ENCODE results near the gene ELMO1.

Gene ELMO1

GRCh38 chr7:37365405-37365804 lies 83.3 kb downstream of the ELMO1 start:
- DNase-seq, result no peak

GRCh38 chr7:37364856-37365255 lies 83.8 kb downstream of the ELMO1 start:
- no peak for DNase-seq

- no peak for DNase-seq
These were observed 84.8 kb downstream of the ELMO1 start for GRCh38 chr7:37363536-37364491.

- DNase-seq, result no peak
These were observed 85.9 kb downstream of the ELMO1 start for GRCh38 chr7:37362802-37363201.

GRCh38 chr7:37360484-37360883 lies 88.2 kb downstream of the ELMO1 start:
- no peak for DNase-seq

- DNase-seq, result peak in 1 of 2 donors; percentile 40
These were observed 88.8 kb downstream of the ELMO1 start for GRCh38 chr7:37359662-37360444.

- DNase-seq, result no peak
These were observed 89.5 kb downstream of the ELMO1 start for GRCh38 chr7:37359180-37359579.

GRCh38 chr7:37357637-37357996 lies 91.0 kb downstream of the ELMO1 start:
- no peak for DNase-seq

GRCh38 chr7:37356911-37357636 lies 91.6 kb downstream of the ELMO1 start:
- no peak for DNase-seq

GRCh38 chr7:37354656-37355131 lies 94.0 kb downstream of the ELMO1 start:
- DNase-seq, result peak; percentile 66

- DNase-seq, result no peak
These were observed 94.6 kb downstream of the ELMO1 start for GRCh38 chr7:37353949-37354655.

GRCh38 chr7:37352974-37353948 lies 95.4 kb downstream of the ELMO1 start:
- DNase-seq, result peak; percentile 78 to 79

- DNase-seq, result no peak
These were observed 96.3 kb downstream of the ELMO1 start for GRCh38 chr7:37352251-37352880.

GRCh38 chr7:37351716-37352115 lies 96.9 kb downstream of the ELMO1 start:
- no peak for DNase-seq

GRCh38 chr7:37349979-37350590 lies 98.6 kb downstream of the ELMO1 start:
- no peak for DNase-seq

- no peak for DNase-seq
These were observed 99.7 kb downstream of the ELMO1 start for GRCh38 chr7:37348982-37349381.

GRCh38 chr7:37346761-37347160 lies 101.9 kb downstream of the ELMO1 start:
- DNase-seq, result no peak

- no peak for DNase-seq
These were observed 103.6 kb downstream of the ELMO1 start for GRCh38 chr7:37344886-37345579.

GRCh38 chr7:37342688-37343471 lies 105.8 kb downstream of the ELMO1 start:
- DNase-seq, result peak; percentile 68 to 72

Measured in activated CD4-positive, alpha-beta T cell treated with anti-CD3 and anti-CD28 coated beads for 4 hours (primary cell).